GM18907 (cell line): ENCODE results near the gene UMPS.

Source experiments
- ATAC-seq: cut with Tn5 transposase; IDR thresholded peaks from one replicate; pipeline ENCODE4 v1.9.1; 2021; ENCODE audit warnings: mild to moderate bottlenecking, moderate library complexity; ENCODE audit not compliant: unreplicated experiment

Gene UMPS

DNA sequence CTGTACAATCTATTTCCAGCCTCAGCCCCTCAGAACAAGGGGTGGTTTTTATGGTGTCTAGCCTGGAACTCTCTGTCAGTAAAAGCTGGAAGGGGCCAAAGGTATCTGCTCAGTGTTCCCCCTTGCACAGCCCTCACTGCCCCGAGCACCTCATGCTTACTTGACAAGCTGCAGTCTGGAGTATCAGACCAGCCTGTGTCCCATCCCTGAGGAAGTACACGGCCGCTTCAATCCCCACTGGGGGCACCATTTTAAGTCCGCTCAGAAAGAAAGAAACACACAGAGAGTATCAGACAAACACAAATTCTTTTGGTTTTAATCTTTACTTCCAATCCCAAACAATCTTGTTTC is 32.4 kb downstream of the UMPS start:
- no peak for ATAC-seq

DNA sequence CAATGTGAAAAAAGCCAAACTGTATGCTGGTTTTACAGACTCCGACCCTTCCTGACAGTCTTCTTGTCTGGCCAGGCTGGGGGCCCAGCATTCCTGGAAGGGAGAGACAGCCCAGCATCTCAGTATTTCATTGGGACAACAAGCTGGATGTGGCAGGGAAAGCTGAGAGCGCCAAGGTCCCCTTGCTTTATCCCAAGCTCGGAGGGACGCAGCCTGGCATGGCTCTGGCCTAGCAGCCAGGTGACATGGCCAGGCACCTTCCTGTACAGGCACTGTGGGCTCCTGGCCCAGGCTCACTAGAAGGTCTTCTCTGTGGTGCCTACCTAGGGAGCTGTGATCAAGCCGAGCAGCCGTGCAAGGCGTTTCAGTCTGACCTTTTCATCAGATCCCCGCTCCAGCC is 33.0 kb downstream of the UMPS start:
- no peak for ATAC-seq

DNA sequence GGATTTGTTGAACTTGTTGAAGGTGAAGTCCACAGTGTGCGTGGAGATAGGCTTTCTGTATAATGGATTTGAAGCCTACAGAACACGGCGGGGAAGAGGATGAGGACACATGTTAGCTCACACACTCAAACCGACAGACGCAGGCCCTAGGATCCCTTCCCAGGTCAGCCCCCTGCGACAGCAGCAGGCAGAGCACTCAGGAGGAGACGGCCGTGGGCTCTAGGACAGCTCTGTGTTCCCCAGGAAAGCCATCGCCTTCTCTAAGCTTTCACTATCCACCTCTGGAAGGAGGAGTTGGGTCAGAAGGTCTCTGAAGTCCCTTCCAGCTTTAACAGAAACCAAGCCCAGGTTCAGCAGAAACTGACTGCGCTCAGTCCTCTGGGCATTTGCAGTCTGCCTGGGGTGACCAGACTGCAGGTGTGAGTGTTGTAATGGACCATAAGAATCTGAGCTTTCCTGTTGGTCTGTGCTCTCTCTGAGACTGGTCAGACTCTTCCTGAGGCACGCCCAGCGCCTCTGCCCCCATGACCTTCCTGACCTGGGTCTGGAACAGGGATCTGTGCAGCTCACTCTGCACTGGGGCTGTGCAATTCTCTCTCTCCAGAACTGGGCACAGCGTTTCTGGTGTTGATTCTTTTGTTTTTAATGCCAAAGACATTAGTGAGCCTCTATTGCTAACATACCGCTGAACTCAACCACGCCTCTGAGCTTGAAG is 33.5 kb downstream of the UMPS start:
- ATAC-seq: no peak

DNA sequence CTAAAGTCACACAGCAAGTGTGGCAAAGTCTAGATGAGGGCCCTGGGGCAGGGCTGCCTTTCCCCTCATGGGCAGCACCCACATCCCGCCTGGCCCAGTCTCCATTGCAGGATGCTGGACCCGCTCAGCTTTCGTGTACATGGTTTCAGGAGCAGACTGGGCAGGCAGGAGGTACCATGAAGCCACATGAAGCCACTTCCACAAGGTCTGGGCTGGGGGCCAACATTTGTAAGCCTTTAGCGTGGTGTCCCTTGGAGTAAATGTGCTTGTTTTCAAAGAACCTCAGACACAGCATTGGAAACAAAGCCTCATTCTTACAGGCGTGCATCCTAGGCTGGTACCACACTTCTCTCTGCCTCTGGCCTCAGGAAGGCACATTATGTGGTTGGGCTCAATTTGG is 34.5 kb downstream of the UMPS start:
- no peak for ATAC-seq

GRCh38 chr3:124765197-124765840 is 35.1 kb downstream of the UMPS start:
- ATAC-seq: no peak

DNA sequence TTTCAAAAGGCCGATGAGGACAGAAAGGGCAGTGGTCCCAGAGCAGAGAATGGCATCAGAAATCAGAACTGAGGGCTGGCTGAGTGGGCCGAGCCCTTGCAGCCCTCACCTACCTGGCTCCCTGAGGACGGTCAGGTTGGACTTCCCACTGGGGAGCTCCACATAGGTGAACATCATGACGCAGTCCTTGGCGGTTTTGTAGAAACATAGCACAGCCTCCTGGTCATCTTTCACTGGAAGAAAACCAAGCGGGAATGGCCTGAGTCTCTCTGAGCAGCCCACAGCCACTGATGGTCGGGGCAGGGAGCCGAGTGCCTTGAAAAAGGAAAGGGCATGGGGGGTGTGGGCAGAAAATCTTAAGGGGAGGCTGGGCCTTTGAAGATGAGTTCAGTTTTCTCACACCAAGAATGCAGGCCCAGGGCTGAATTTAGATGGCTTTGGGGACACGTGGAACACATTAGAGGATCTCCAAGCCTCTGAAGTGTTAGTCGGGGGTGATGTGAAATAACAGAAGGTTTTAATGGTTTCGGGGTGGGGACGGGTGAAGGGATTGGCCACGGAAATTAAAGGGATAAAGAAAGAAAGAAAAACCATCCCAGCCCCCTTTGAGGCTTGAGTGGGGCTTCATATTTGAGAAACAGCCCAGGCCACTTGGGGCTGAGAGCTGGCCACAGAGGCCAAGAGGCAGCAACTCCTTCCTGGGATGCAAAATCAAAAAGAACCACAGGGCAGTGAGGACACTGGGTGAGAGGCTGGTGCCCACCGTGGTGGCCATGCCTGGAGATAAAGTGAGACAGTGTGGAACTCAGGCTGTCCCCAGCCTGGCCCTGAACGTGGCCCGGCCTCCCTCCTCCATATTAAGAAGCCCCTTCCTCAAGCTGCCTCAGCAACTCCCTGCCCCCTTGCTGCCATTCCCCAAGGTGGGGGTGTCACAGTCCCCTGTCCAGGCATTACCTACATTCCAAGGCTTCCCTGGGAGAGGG is 36.2 kb downstream of the UMPS start:
- ATAC-seq: no peak

- no peak for ATAC-seq
Observed at GRCh38 chr3:124767264-124767663, 37.0 kb downstream of the UMPS start.

DNA sequence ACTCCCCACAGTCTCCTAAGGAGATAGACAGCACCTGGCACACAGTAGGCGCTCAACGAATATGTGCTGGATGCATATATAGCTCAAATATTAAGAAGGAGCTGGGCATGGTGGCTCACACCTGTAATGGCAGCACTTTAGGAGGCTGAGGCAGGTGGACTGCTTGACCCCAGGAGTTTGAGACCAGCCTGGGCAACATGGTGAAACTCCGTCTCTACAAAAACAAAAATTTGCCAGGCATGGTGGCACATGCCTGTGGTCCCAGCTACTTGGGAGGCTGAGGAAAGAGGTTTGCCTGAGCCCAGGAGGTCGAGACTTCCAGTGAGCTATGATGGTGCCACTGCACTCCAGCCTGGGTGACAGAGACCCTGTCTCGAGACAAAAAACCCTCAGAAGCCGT is 37.4 kb downstream of the UMPS start:
- ATAC-seq: no peak

DNA sequence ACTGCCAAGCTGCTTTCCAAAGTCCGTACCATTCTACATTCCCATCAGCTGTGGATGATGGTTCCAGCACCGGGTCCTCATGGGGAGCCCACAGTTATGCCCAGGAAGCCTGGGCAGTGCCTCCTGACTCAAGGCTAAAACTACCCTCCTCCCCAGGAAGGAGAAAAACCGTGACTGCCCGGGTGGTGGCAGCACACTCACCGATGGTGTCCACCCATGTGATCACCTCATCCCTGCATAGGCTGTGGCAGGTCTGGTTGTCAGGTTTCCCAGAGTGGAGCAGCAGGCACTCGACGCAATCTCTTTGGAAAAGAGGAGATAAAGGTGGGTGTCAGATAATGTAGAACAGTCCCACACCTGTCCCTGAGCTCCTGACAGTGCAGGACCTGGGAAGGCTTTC is 38.6 kb downstream of the UMPS start:
- ATAC-seq: no peak

GRCh38 chr3:124769462-124769861 is 39.2 kb downstream of the UMPS start:
- ATAC-seq: no peak

- ATAC-seq: no peak
Observed at GRCh38 chr3:124770336-124771082, 40.3 kb downstream of the UMPS start.

- ATAC-seq: no peak
Observed at GRCh38 chr3:124771083-124771445, 40.8 kb downstream of the UMPS start.

DNA sequence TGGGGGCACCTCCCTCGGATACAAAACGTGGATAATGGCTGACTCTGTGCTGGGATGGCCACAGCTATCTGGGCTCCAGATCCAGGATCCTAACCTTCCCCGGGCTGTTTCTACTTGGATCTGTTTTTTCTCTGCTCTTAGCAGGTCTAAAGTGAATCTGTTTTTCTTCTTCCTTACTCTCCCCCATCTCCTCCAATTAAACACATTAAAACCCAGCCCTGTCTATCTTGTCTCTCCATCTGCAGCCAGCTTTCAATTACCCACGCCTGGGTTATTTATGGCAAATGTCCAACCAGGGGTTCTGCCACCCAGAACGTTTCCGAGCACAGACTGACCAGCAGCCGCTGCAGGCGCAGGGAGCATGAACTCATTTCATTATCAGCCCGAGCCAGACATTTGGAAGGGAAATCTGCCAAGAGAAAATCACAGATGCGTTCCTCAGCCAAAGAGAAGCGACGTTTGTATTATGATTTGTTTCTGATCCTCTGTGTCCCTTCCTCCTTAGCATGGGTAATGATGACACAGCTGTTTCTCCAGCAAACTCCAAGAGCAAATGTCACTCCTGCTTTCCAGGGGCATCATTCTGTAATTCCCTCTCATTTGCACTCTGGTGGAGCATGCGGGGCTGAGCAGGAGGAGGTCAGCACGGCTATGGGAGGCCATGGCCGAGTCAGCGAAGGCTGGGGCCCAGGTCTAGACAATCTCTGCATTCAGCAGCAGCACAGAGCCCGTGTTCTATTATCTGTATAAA is 42.0 kb downstream of the UMPS start:
- ATAC-seq: no peak

DNA sequence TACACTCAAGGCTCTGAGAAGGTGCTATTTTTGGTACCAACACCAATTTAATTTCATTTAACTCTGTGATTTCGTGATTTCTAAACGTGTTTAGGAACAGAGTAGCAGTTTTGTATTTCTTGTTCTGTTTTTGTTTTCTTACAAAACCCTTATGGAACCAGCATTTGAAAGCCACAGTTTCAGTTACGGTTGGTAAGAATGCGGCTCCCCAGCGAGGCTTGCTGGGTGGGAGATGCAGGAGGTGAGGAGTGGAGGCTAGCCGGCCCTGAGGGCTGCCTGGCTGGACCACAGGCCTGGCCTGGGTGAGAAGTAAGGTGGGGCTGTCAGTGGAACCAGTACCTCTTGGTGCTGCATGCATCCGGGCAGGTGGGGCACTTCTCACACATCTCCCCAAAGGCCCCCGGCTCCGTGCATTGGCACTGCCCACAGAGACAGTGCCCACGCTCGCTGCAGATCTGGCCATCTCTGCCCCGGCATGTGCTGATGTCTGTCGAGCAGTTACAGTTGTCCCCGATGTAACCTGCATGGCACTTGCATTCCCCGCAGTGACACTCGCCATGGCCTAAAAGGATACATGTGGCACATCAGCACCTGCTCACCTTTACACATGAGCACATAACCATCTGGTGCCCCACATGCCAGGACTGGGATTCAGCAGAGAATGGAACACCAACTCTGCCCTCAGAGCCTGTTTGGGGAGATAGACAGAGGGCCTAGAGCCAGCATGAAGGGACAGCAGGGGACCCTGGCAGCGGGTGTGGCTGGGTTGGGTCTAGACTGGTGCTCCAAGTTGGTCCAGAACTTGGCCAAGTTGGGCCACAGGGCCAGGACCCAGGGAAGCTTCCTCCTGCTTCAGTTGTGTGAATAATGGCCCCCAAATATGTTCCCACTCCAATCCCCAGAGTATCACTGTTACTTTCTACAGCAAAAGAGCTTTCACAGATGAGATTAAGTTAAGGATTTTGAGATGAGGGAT is 43.4 kb downstream of the UMPS start:
- ATAC-seq: no peak

GRCh38 chr3:124774327-124774718 is 44.1 kb downstream of the UMPS start:
- no peak for ATAC-seq

DNA sequence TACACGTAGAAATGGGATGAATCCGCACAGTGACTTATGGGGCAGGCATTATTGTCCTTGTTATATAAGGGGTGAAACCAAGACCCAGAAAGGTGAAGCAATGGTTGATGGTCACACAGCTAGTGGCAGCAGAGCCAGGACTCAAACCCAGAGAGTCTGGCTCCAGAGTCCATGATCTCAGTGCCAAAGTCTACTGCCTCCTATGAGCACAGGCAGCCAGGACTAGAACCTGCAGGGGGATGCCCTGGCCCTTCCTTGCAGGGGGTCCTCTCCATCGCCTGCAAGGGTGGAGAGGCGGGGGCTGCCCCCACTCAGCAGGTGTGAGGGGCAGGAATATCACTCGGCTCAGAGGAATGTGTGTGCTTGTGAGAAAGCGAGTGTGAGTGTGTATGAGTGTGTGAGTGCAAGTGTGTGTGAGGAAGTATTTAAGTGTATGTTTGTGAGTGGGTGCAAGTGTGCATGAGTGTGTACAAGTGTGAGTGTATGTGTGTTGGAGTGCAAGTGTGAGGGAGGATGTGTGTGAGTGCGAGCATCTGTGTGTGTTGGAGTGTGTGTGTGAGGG is 44.7 kb downstream of the UMPS start:
- ATAC-seq: no peak

- ATAC-seq: no peak
Observed at GRCh38 chr3:124775877-124776276, 45.6 kb downstream of the UMPS start.

DNA sequence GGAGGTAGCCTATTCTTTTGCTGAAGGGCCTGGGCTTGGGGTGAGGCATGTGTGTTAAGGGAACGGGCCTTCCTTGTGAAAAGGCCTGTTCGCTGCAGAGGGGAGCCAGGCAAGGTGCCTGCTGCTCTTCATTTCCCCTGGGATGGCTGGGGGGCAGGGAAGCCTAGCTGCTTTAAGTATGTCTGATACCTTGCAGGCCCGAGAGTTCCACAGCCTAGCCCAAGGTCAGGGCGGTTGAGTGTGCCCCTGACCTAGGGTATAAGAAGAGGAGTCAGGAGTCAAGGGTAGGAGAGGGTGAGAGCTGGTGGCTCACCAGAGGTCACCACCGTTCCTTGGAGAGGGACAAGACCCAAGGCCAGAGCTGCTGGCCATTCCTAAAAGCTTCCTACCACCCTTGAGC is 46.6 kb downstream of the UMPS start:
- ATAC-seq: no peak
